WTC11 (cell line): ENCODE measurements around the gene RDH8. TPM values are rescaled to one million over a fixed set of nuclear protein-coding genes. Genes with fewer than 3 reads are reported as not detected.

ENCODE experiments used
- ATAC-seq: fragments of 200-7000 bp; cut with Tn5 transposase; 2 replicates; pipeline ENCODE4 v1.10.0; 2021; ENCODE audit warnings: mild to moderate bottlenecking, moderate library complexity
- CTCF ChIA-PET: fragments of 300-600 bp; sonication (Branson Sonifier 250); formaldehyde crosslinking; loops from one replicate; lab custom pipeline; 2021; ENCODE audit warnings: antibody characterized with exemption; lab: Charles Lee
- POLR2A ChIA-PET: fragments of 350-600 bp; sonication (Branson Sonifier 250); formaldehyde crosslinking; loops from one replicate; lab custom pipeline; 2021; ENCODE audit warnings: antibody characterized with exemption; lab: Charles Lee
- DNase-seq: peaks from one replicate; pipeline ENCODE4 v3.0.0; 2021; ENCODE audit warnings: low spot score
- H3K27ac Mint-ChIP-seq: 2 replicates; pipeline ENCODE4 v1.8.0; 2021; ENCODE audit warnings: mixed read lengths
- H3K27me3 Mint-ChIP-seq: 2 replicates; pipeline ENCODE4 v1.8.0; 2021; ENCODE audit warnings: low read depth, mild to moderate bottlenecking, moderate library complexity, mixed read lengths
- H3K36me3 Mint-ChIP-seq: 2 replicates; pipeline ENCODE4 v1.8.0; 2021; ENCODE audit warnings: mixed read lengths
- H3K4me1 Mint-ChIP-seq: 2 replicates; pipeline ENCODE4 v1.8.0; 2022; ENCODE audit warnings: mixed read lengths
- H3K4me3 Mint-ChIP-seq: 2 replicates; pipeline ENCODE4 v1.8.0; 2021; ENCODE audit warnings: mild to moderate bottlenecking, moderate library complexity, mixed read lengths
- H3K9me3 Mint-ChIP-seq: 2 replicates; pipeline ENCODE4 v1.8.0; 2021; ENCODE audit warnings: mixed read lengths
- CBFB ChIP-seq: sonication (generic); formaldehyde crosslinking; IDR thresholded peaks from 2 replicates; pipeline ENCODE4 v1.8.1; 2022; ENCODE audit warnings: mild to moderate bottlenecking, low read depth, missing genetic modification reagents
- CDX4 ChIP-seq: fragments of 250-450 bp; sonication (Bioruptor Pico); IDR thresholded peaks from 2 replicates; pipeline ENCODE4 v1.9.0; 2021; ENCODE audit warnings: moderate library complexity, mild to moderate bottlenecking, inconsistent platforms, borderline replicate concordance
- CREB1 ChIP-seq: sonication (generic); formaldehyde crosslinking; IDR thresholded peaks from 2 replicates; pipeline ENCODE4 v1.8.0; 2023; ENCODE audit warnings: mild to moderate bottlenecking, missing genetic modification reagents
- CREM ChIP-seq: sonication (generic); formaldehyde crosslinking; IDR thresholded peaks from 2 replicates; pipeline ENCODE4 v1.8.1; 2022; ENCODE audit warnings: mild to moderate bottlenecking, missing genetic modification reagents, moderate library complexity
- E2F5 ChIP-seq: sonication (generic); formaldehyde crosslinking; IDR thresholded peaks from 2 replicates; pipeline ENCODE4 v1.8.1; 2022; ENCODE audit warnings: mild to moderate bottlenecking, moderate library complexity, missing genetic modification reagents
- ETV6 ChIP-seq: sonication (generic); formaldehyde crosslinking; IDR thresholded peaks from 2 replicates; pipeline ENCODE4 v1.8.1; 2022; ENCODE audit warnings: mild to moderate bottlenecking, missing genetic modification reagents
- FOXK1 ChIP-seq: sonication (generic); formaldehyde crosslinking; IDR thresholded peaks from 2 replicates; pipeline ENCODE4 v1.8.0; 2022; ENCODE audit warnings: mild to moderate bottlenecking, moderate library complexity, missing genetic modification reagents
- GRHL2 ChIP-seq: fragments of 250-450 bp; sonication (Bioruptor Pico); IDR thresholded peaks from 2 replicates; pipeline ENCODE4 v1.8.0; 2022; ENCODE audit warnings: mild to moderate bottlenecking, moderate library complexity; ENCODE audit not compliant: insufficient replicate concordance, severe bottlenecking
- IRF1 ChIP-seq: sonication (generic); formaldehyde crosslinking; IDR thresholded peaks from 2 replicates; pipeline ENCODE4 v1.8.0; 2023; ENCODE audit warnings: missing genetic modification reagents
- IRF2 ChIP-seq: sonication (generic); formaldehyde crosslinking; IDR thresholded peaks from 2 replicates; pipeline ENCODE4 v1.8.0; 2022; ENCODE audit warnings: low read depth, missing genetic modification reagents, borderline replicate concordance
- JAZF1 ChIP-seq: fragments of 250-450 bp; sonication (Bioruptor Pico); IDR thresholded peaks from 2 replicates; pipeline ENCODE4 v1.9.0; 2021; ENCODE audit warnings: moderate library complexity, mild to moderate bottlenecking, inconsistent platforms
- NR2C2 ChIP-seq: sonication (generic); formaldehyde crosslinking; IDR thresholded peaks from 2 replicates; pipeline ENCODE4 v1.8.0; 2022; ENCODE audit warnings: mild to moderate bottlenecking, missing genetic modification reagents
- RELA ChIP-seq: sonication (generic); formaldehyde crosslinking; IDR thresholded peaks from 2 replicates; pipeline ENCODE4 v1.8.1; 2022; ENCODE audit warnings: missing genetic modification reagents, mild to moderate bottlenecking, borderline replicate concordance
- SMAD3 ChIP-seq: sonication (generic); formaldehyde crosslinking; IDR thresholded peaks from 2 replicates; pipeline ENCODE4 v1.8.0; 2022; ENCODE audit warnings: missing genetic modification reagents, mild to moderate bottlenecking, borderline replicate concordance
- STAT6 ChIP-seq: sonication (generic); formaldehyde crosslinking; conservative IDR thresholded peaks from 2 replicates; pipeline ENCODE4 v1.8.1; 2023; ENCODE audit warnings: mild to moderate bottlenecking, low read depth, missing genetic modification reagents, moderate library complexity
- ZBTB21 ChIP-seq: sonication (generic); formaldehyde crosslinking; IDR thresholded peaks from 2 replicates; pipeline ENCODE4 v1.8.1; 2023; ENCODE audit warnings: mild to moderate bottlenecking, missing genetic modification reagents, borderline replicate concordance
- ZBTB43 ChIP-seq: sonication (generic); formaldehyde crosslinking; IDR thresholded peaks from 2 replicates; pipeline ENCODE4 v1.8.1; 2023; ENCODE audit warnings: mild to moderate bottlenecking, missing genetic modification reagents
- ZMAT4 ChIP-seq: fragments of 250-450 bp; sonication (Bioruptor Pico); IDR thresholded peaks from 2 replicates; pipeline ENCODE4 v1.9.0; 2021; ENCODE audit warnings: mild to moderate bottlenecking
- ZNF232 ChIP-seq: sonication (generic); formaldehyde crosslinking; IDR thresholded peaks from 2 replicates; pipeline ENCODE4 v1.8.0; 2022; ENCODE audit warnings: mild to moderate bottlenecking, missing genetic modification reagents
- ZNF423 ChIP-seq: fragments of 250-450 bp; sonication (Bioruptor Pico); IDR thresholded peaks from 2 replicates; pipeline ENCODE4 v2.1.2; 2022; ENCODE audit warnings: mild to moderate bottlenecking, moderate library complexity
- ZNF425 ChIP-seq: fragments of 250-450 bp; sonication (Bioruptor Pico); conservative IDR thresholded peaks from 2 replicates; pipeline ENCODE4 v1.9.0; 2021; ENCODE audit warnings: mild to moderate bottlenecking
- total RNA-seq: library from RNA; stranded (reverse); gene quantifications from 3 replicates; pipeline ENCODE4 v1.2.3, GENCODE V29; 2021

The RDH8 gene
- total RNA-seq, 1 experiment from 2014 or later: not detected

GRCh38 chr19:9967326-9967725 lies 46.0 kb upstream of the RDH8 start:
- CTCF ChIA-PET: interaction anchor here (2.0 kb wide), 1 partner anchor 34 kb away, joined by 10 read pairs; no protein-coding TSS in a partner anchor
- ATAC-seq (no peak), DNase-seq (no peak)
- H3K27ac Mint-ChIP-seq: no peak overlapping the region
- POLR2A ChIA-PET: no interaction called here
- H3K36me3 Mint-ChIP-seq: no peaks in the 10 kb centered on the region
- peaks cover 12% of the 10 kb centered on the region for H3K4me1 Mint-ChIP-seq
- H3K4me3 Mint-ChIP-seq: no peak overlapping the region
- H3K27me3 Mint-ChIP-seq: peaks cover 54% of the 10 kb centered on the region
- peaks cover 4% of the 10 kb centered on the region; the same call in 1 of the 2 replicates for H3K9me3 Mint-ChIP-seq
- peak; percentile 19; the same call in 1 of the 2 replicates for TF ChIP-seq ZNF423 (CRISPR knock-in tag)
- TF ChIP-seq NR2C2 (CRISPR knock-in tag): no peak

GRCh38 chr19:9968820-9969687 lies 44.2 kb upstream of the RDH8 start:
- CTCF ChIA-PET: no interaction called here
- Mint-ChIP-seq H3K9me3 (peaks cover 4% of the 10 kb centered on the region; the same call in 1 of the 2 replicates), H3K4me3 (no peak overlapping the region), H3K27ac (no peak overlapping the region), H3K36me3 (no peaks in the 10 kb centered on the region), H3K4me1 (peaks cover 7% of the 10 kb centered on the region)
- no peak for ATAC-seq
- TF ChIP-seq CREM (no peak), GRHL2 (CRISPR knock-in tag) (no peak), ZBTB43 (CRISPR knock-in tag) (no peak), E2F5 (CRISPR knock-in tag) (no peak), ZMAT4 (no peak), CDX4 (CRISPR knock-in tag) (no peak), STAT6 (no peak), CBFB (CRISPR knock-in tag) (no peak), ZBTB21 (CRISPR knock-in tag) (no peak), ZNF425 (CRISPR knock-in tag) (no peak), SMAD3 (CRISPR knock-in tag) (no peak), IRF1 (CRISPR knock-in tag) (no peak), JAZF1 (CRISPR knock-in tag) (no peak), ETV6 (CRISPR knock-in tag) (no peak), ZNF232 (no peak), RELA (CRISPR knock-in tag) (no peak), FOXK1 (no peak), CREB1 (CRISPR knock-in tag) (no peak), IRF2 (CRISPR knock-in tag) (no peak)
- TF ChIP-seq, all 79 proteins: peak for 0
- H3K27me3 Mint-ChIP-seq: peaks cover 53% of the 10 kb centered on the region
- DNase-seq: no peak
- POLR2A ChIA-PET: no interaction called here
